K562 (cell line): ENCODE results near the gene TMPRSS7. TPM values are rescaled to one million over a fixed set of nuclear protein-coding genes. Genes with fewer than 3 reads are reported as not detected.

Experiments used
- RBM17 ChIP-seq: fragments of 200-400 bp; formaldehyde crosslinking; IDR thresholded peaks from 2 replicates; pipeline ENCODE4 v1.6.1; 2017; ENCODE audit warnings: low read depth, mild to moderate bottlenecking, low read length, borderline replicate concordance
- ZNF140 ChIP-seq: fragments of 250-450 bp; sonication (Bioruptor Pico); IDR thresholded peaks from 2 replicates; pipeline ENCODE4 v1.8.0; 2021; ENCODE audit warnings: moderate library complexity, mild to moderate bottlenecking, inconsistent platforms
- ZNF785 ChIP-seq: fragments of 250-450 bp; sonication (Bioruptor Pico); IDR thresholded peaks from 2 replicates; pipeline ENCODE4 v1.4.0; 2020; ENCODE audit warnings: mild to moderate bottlenecking
- polyA plus RNA-seq, 8 experiments: library from polyadenylated mRNA; depleted of rRNA in 4 of 8; stranded (reverse) in 5 of 8; unstranded in 3 of 8; fragments of >200 nt; fragmentation: Nextera tagmentation in 2 of 8; fragmentation: Illumina TruSeq in 1 of 8; extraction: Ambion mirVana in 2 of 8; extraction: Trizol in 1 of 8; gene quantifications; 2 replicates each; pipeline versions ENCODE4 v1.2.1 to v1.2.3, GENCODE V29; 2011 to 2014; ENCODE audit warnings: inconsistent platforms in 1 of 8, missing spikeins in 1 of 8
- total RNA-seq, 7 experiments: library from RNA; depleted of rRNA in 6 of 7; stranded (reverse); fragments of >200 nt in 6 of 7; fragmentation: Illumina TruSeq in 2 of 7; extraction: Trizol in 2 of 7; gene quantifications; 2 replicates each; pipeline versions ENCODE4 v1.2.1 to v1.2.3, GENCODE V29; 2011 to 2021; ENCODE audit warnings: low replicate concordance in 1 of 7
- TF ChIP-seq, protein P1 (sequence below): fragments of 150-350 bp; conservative IDR thresholded peaks from 2 replicates; pipeline ENCODE4 v1.6.1; 2014; ENCODE audit warnings: low read length
- TF ChIP-seq, protein P2 (sequence below): conservative IDR thresholded peaks from 2 replicates; pipeline ENCODE4 v1.6.1; 2011; ENCODE audit warnings: low read depth, mild to moderate bottlenecking, low read length; ENCODE audit not compliant: control insufficient read depth
- TF ChIP-seq, protein P3 (sequence below): fragments of 200-400 bp; formaldehyde crosslinking; IDR thresholded peaks from 2 replicates; pipeline ENCODE4 v1.6.1; 2017; ENCODE audit warnings: mild to moderate bottlenecking, low read depth, low read length, moderate library complexity
- TF ChIP-seq, protein P4 (sequence below): sonication (generic); IDR thresholded peaks from 2 replicates; pipeline ENCODE4 v1.6.1; 2016
- TF ChIP-seq, protein P5 (sequence below): sonication (generic); formaldehyde crosslinking; IDR thresholded peaks from 2 replicates; pipeline ENCODE4 v1.8.1; 2022; ENCODE audit warnings: missing genetic modification reagents

TMPRSS7 gene
- total and polyA plus RNA-seq, 9 of the 15 experiments (the other 6 are each of a cell fraction or from before 2014, with no cell fraction given) = not detected

DNA sequence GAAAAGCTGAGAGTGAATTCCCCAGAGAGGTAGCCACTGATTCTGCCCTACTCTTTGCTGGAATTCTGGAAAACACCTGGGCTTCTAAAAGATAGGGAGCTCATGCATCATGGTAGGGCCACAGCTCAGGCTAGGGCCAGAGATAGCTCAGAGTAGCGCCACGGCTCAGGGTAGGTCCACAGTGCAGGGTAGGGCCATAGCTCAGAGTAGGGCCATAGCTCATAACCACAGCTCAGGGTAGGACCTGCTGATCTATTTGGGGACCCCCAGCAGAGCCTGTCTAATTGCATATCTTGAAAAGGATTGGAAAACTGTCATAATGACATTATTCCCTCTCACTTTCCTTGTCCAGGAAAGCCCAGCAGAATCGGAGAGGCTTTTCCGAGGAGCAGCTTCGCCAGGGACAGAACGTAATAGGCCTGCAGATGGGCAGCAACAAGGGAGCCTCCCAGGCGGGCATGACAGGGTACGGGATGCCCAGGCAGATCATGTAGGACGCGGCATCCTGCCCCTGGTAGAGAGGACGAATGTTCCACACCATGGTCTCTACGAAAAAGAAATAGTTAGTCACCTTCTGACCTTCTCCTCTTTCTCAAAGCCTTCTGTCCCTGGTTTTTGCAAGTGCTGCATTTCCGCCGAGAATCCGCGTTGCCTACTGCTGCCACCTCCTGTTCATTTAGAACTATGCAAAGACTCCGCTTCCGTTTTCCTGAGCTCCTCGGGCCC, 21.3 kb upstream of the TMPRSS7 start (continued):
- TF ChIP-seq, protein P1, sequence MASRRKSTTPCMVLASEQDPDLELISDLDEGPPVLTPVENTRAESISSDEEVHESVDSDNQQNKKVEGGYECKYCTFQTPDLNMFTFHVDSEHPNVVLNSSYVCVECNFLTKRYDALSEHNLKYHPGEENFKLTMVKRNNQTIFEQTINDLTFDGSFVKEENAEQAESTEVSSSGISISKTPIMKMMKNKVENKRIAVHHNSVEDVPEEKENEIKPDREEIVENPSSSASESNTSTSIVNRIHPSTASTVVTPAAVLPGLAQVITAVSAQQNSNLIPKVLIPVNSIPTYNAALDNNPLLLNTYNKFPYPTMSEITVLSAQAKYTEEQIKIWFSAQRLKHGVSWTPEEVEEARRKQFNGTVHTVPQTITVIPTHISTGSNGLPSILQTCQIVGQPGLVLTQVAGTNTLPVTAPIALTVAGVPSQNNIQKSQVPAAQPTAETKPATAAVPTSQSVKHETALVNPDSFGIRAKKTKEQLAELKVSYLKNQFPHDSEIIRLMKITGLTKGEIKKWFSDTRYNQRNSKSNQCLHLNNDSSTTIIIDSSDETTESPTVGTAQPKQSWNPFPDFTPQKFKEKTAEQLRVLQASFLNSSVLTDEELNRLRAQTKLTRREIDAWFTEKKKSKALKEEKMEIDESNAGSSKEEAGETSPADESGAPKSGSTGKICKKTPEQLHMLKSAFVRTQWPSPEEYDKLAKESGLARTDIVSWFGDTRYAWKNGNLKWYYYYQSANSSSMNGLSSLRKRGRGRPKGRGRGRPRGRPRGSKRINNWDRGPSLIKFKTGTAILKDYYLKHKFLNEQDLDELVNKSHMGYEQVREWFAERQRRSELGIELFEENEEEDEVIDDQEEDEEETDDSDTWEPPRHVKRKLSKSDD = no peak
- TF ChIP-seq RBM17 (no peak), ZNF785 (CRISPR knock-in tag) (no peak), ZNF140 (CRISPR knock-in tag) (no peak)
- TF ChIP-seq, protein P2, sequence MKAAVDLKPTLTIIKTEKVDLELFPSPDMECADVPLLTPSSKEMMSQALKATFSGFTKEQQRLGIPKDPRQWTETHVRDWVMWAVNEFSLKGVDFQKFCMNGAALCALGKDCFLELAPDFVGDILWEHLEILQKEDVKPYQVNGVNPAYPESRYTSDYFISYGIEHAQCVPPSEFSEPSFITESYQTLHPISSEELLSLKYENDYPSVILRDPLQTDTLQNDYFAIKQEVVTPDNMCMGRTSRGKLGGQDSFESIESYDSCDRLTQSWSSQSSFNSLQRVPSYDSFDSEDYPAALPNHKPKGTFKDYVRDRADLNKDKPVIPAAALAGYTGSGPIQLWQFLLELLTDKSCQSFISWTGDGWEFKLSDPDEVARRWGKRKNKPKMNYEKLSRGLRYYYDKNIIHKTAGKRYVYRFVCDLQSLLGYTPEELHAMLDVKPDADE = no peak
- TF ChIP-seq, protein P3, sequence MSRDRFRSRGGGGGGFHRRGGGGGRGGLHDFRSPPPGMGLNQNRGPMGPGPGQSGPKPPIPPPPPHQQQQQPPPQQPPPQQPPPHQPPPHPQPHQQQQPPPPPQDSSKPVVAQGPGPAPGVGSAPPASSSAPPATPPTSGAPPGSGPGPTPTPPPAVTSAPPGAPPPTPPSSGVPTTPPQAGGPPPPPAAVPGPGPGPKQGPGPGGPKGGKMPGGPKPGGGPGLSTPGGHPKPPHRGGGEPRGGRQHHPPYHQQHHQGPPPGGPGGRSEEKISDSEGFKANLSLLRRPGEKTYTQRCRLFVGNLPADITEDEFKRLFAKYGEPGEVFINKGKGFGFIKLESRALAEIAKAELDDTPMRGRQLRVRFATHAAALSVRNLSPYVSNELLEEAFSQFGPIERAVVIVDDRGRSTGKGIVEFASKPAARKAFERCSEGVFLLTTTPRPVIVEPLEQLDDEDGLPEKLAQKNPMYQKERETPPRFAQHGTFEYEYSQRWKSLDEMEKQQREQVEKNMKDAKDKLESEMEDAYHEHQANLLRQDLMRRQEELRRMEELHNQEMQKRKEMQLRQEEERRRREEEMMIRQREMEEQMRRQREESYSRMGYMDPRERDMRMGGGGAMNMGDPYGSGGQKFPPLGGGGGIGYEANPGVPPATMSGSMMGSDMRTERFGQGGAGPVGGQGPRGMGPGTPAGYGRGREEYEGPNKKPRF = no peak
- TF ChIP-seq, protein P4, sequence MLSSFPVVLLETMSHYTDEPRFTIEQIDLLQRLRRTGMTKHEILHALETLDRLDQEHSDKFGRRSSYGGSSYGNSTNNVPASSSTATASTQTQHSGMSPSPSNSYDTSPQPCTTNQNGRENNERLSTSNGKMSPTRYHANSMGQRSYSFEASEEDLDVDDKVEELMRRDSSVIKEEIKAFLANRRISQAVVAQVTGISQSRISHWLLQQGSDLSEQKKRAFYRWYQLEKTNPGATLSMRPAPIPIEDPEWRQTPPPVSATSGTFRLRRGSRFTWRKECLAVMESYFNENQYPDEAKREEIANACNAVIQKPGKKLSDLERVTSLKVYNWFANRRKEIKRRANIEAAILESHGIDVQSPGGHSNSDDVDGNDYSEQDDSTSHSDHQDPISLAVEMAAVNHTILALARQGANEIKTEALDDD = no peak
- TF ChIP-seq, protein P5, sequence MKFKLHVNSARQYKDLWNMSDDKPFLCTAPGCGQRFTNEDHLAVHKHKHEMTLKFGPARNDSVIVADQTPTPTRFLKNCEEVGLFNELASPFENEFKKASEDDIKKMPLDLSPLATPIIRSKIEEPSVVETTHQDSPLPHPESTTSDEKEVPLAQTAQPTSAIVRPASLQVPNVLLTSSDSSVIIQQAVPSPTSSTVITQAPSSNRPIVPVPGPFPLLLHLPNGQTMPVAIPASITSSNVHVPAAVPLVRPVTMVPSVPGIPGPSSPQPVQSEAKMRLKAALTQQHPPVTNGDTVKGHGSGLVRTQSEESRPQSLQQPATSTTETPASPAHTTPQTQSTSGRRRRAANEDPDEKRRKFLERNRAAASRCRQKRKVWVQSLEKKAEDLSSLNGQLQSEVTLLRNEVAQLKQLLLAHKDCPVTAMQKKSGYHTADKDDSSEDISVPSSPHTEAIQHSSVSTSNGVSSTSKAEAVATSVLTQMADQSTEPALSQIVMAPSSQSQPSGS (CRISPR knock-in tag) = no peak
- TF ChIP-seq, all 486 proteins: peak for 9
